GM21825 (cell line): Measurements from ENCODE around the gene SLC1A3.

Experiments
- ATAC-seq: cut with Tn5 transposase; IDR thresholded peaks from one replicate; pipeline ENCODE4 v1.9.1; 2021; ENCODE audit warnings: mild to moderate bottlenecking, moderate library complexity; ENCODE audit not compliant: unreplicated experiment

The SLC1A3 gene

GRCh38 chr5:36654564-36654963 lies 48.2 kb downstream of the SLC1A3 start:
- ATAC-seq: no peak

GRCh38 chr5:36655161-36655560 lies 48.8 kb downstream of the SLC1A3 start:
- ATAC-seq: no peak

- ATAC-seq: no peak
These were observed 50.1 kb downstream of the SLC1A3 start for GRCh38 chr5:36656556-36656955.

GRCh38 chr5:36657563-36657995 lies 51.2 kb downstream of the SLC1A3 start:
- no peak for ATAC-seq

GRCh38 chr5:36658038-36658756 lies 51.8 kb downstream of the SLC1A3 start:
- ATAC-seq: no peak

GRCh38 chr5:36659411-36659810 lies 53.0 kb downstream of the SLC1A3 start:
- no peak for ATAC-seq

- ATAC-seq: no peak
These were observed 54.1 kb downstream of the SLC1A3 start for GRCh38 chr5:36660397-36661049.

GRCh38 chr5:36661456-36662220 lies 55.2 kb downstream of the SLC1A3 start:
- no peak for ATAC-seq

GRCh38 chr5:36662291-36662851 lies 56.0 kb downstream of the SLC1A3 start:
- ATAC-seq: no peak

GRCh38 chr5:36664766-36665165 lies 58.4 kb downstream of the SLC1A3 start:
- ATAC-seq: no peak

- no peak for ATAC-seq
These were observed 59.2 kb downstream of the SLC1A3 start for GRCh38 chr5:36665628-36666027.

- ATAC-seq: no peak
These were observed 59.9 kb downstream of the SLC1A3 start for GRCh38 chr5:36666274-36666673.

GRCh38 chr5:36666986-36667385 lies 60.6 kb downstream of the SLC1A3 start:
- ATAC-seq: no peak

GRCh38 chr5:36667824-36668223 lies 61.4 kb downstream of the SLC1A3 start:
- ATAC-seq: no peak

GRCh38 chr5:36669015-36669651 lies 62.7 kb downstream of the SLC1A3 start:
- no peak for ATAC-seq

- no peak for ATAC-seq
These were observed 64.1 kb downstream of the SLC1A3 start for GRCh38 chr5:36670548-36670947.

- ATAC-seq: no peak
These were observed 68.9 kb downstream of the SLC1A3 start for GRCh38 chr5:36675282-36675681.

- no peak for ATAC-seq
These were observed 73.0 kb downstream of the SLC1A3 start for GRCh38 chr5:36679221-36679989.

GRCh38 chr5:36680066-36680465 lies 73.7 kb downstream of the SLC1A3 start:
- ATAC-seq: no peak

GRCh38 chr5:36681711-36682110 lies 75.3 kb downstream of the SLC1A3 start:
- ATAC-seq: no peak
